ENCODE data around the gene CARD11. TPM values are rescaled to one million over a fixed set of nuclear protein-coding genes. Genes with fewer than 3 reads are reported as not detected.

Gene CARD11
- polyA plus RNA-seq, 1 experiment = not detected

- Histone ChIP-seq H3K27me3 (ENCODE audit: control insufficient read depth, insufficient read depth, low read length) (no peaks in the 10 kb centered on the region), H3K4me3 (ENCODE audit: low read depth, low read length) (no peak overlapping the region), H3K36me3 (ENCODE audit: control insufficient read depth, insufficient read depth, low read length) (no peaks in the 10 kb centered on the region)
- ChIA-PET POLR2A (no interaction called here), CTCF (no interaction called here)
- no peak for TF ChIP-seq CTCF (IDR thresholded peaks at IDR 0.05; ENCODE audit: insufficient read depth, low read depth, low read length)
- DNase-seq (ENCODE audit: low read depth) = no peak
These were observed 57.1 kb downstream of the CARD11 start for GRCh38 chr7:2986561-2986960.

GRCh38 chr7:2985866-2986265 is 57.8 kb downstream of the CARD11 start:
- no peak for DNase-seq (ENCODE audit: low read depth)
- ChIA-PET CTCF (no interaction called here), POLR2A (no interaction called here)
- no peak for TF ChIP-seq CTCF (IDR thresholded peaks at IDR 0.05; ENCODE audit: insufficient read depth, low read depth, low read length)
- Histone ChIP-seq H3K4me3 (ENCODE audit: low read depth, low read length) (no peak overlapping the region), H3K36me3 (ENCODE audit: control insufficient read depth, insufficient read depth, low read length) (no peaks in the 10 kb centered on the region), H3K27me3 (ENCODE audit: control insufficient read depth, insufficient read depth, low read length) (no peaks in the 10 kb centered on the region)

- POLR2A ChIA-PET = no interaction called here
- CTCF ChIA-PET = no interaction called here
- Histone ChIP-seq H3K4me3 (ENCODE audit: low read depth, low read length) (no peak overlapping the region), H3K36me3 (ENCODE audit: control insufficient read depth, insufficient read depth, low read length) (no peaks in the 10 kb centered on the region), H3K27me3 (ENCODE audit: control insufficient read depth, insufficient read depth, low read length) (no peaks in the 10 kb centered on the region)
- TF ChIP-seq CTCF (IDR thresholded peaks at IDR 0.05; ENCODE audit: insufficient read depth, low read depth, low read length) = no peak
- DNase-seq (ENCODE audit: low read depth) = no peak
These were observed 59.6 kb downstream of the CARD11 start for GRCh38 chr7:2984091-2984490.

GRCh38 chr7:2983586-2983985 is 60.1 kb downstream of the CARD11 start:
- CTCF ChIA-PET = no interaction called here
- DNase-seq (ENCODE audit: low read depth) = no peak
- Histone ChIP-seq H3K4me3 (ENCODE audit: low read depth, low read length) (no peak overlapping the region), H3K27me3 (ENCODE audit: control insufficient read depth, insufficient read depth, low read length) (no peaks in the 10 kb centered on the region), H3K36me3 (ENCODE audit: control insufficient read depth, insufficient read depth, low read length) (no peaks in the 10 kb centered on the region)
- POLR2A ChIA-PET = no interaction called here
- TF ChIP-seq CTCF (IDR thresholded peaks at IDR 0.05; ENCODE audit: insufficient read depth, low read depth, low read length) = no peak

GRCh38 chr7:2982831-2983230 is 60.8 kb downstream of the CARD11 start:
- POLR2A ChIA-PET = no interaction called here
- CTCF ChIA-PET = no interaction called here
- no peak for DNase-seq (ENCODE audit: low read depth)
- H3K4me3 ChIP-seq (ENCODE audit: low read depth, low read length) = no peak overlapping the region
- no peak for TF ChIP-seq CTCF (IDR thresholded peaks at IDR 0.05; ENCODE audit: insufficient read depth, low read depth, low read length)
- no peaks in the 10 kb centered on the region for H3K27me3 ChIP-seq (ENCODE audit: control insufficient read depth, insufficient read depth, low read length)
- H3K36me3 ChIP-seq (ENCODE audit: control insufficient read depth, insufficient read depth, low read length) = no peaks in the 10 kb centered on the region

All from BJ (cell line).